OCI-LY1 (cell line): ENCODE measurements around the gene GOSR1.

ENCODE experiments used
- EZH2 ChIP-seq: fragments of 200-600 bp; sonication (generic), shearing (Covaris generic); IDR thresholded peaks from 2 replicates; pipeline ENCODE4 v1.8.0; 2017; ENCODE audit warnings: borderline replicate concordance, mixed run types, mild to moderate bottlenecking, antibody characterized with exemption, low read length, moderate library complexity, mixed read lengths
- TF ChIP-seq, protein P1 (sequence below): fragments of 200-600 bp; sonication (generic), shearing (Covaris generic); IDR thresholded peaks from 2 replicates; pipeline ENCODE4 v1.5.1; 2017; ENCODE audit warnings: mild to moderate bottlenecking, antibody characterized with exemption, low read length, moderate library complexity, mixed read lengths

DNA sequence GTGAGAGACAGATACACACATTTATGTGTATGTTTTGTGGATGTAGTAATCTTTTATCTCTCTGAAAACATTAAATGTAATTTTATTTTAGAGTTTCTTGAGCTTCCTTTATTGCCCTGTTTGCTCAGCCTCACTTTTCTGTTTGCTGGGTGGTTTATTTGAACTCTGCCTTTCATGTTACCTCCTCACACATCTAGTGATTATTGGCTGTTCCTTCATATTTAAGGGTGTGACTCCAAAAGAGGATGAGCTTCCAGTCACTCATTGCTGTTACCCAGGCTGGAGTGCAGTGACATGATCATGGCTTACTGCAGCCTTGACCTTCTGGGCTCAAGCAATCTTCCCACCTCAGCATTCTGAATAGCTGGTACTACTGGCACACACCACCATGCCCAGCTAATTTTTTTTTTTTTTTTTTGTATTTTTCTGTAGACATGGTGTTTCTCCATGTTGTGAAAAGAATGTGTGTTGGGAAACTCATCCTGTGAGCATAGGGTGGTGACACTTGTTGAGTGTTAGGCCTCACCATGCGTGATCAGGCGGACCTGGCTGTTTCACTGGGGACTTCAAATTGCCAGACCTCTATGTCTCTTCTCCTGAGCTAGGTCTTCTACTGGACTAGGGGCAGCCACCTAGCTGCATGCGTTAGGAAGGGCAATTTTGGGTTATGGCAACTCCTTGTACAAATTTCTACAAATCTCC, 37.8 kb downstream of the GOSR1 start:
- TF ChIP-seq, protein P1, sequence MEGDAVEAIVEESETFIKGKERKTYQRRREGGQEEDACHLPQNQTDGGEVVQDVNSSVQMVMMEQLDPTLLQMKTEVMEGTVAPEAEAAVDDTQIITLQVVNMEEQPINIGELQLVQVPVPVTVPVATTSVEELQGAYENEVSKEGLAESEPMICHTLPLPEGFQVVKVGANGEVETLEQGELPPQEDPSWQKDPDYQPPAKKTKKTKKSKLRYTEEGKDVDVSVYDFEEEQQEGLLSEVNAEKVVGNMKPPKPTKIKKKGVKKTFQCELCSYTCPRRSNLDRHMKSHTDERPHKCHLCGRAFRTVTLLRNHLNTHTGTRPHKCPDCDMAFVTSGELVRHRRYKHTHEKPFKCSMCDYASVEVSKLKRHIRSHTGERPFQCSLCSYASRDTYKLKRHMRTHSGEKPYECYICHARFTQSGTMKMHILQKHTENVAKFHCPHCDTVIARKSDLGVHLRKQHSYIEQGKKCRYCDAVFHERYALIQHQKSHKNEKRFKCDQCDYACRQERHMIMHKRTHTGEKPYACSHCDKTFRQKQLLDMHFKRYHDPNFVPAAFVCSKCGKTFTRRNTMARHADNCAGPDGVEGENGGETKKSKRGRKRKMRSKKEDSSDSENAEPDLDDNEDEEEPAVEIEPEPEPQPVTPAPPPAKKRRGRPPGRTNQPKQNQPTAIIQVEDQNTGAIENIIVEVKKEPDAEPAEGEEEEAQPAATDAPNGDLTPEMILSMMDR, result no peak
- TF ChIP-seq EZH2, result no peak
